ENCODE results near the gene MIEF1.
A peak's percentile ranks its signal among the peaks of the same experiment; 100 is the strongest.

Gene MIEF1

DNA sequence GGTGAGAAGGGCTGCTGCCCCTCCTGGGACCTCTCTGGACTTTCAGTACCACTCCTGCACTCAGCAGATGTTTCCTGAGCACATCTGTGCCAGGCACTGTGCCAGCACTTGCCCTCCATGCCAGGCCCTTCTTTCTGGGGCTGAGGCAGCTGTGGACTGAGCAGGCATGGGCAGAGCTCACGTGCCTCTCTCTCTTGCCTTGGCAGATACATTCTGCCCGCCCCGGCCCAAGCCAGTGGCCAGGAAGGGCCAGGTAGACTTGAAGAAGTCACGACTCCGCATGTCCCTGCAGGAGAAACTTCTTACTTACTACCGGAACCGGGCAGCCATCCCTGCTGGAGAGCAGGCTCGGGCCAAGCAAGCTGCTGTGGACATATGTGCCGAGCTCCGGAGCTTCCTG, 9.9 kb downstream of the MIEF1 start:
- no peak overlapping the region for H3K9ac ChIP-seq (ENCODE audit: low read length)
- no peaks in the 10 kb centered on the region for H3K4me1 ChIP-seq (ENCODE audit: control insufficient read depth, insufficient read depth, low read depth, low read length)
- H3K27ac ChIP-seq (ENCODE audit: low read length, poor library complexity, severe bottlenecking) = no peak overlapping the region
- H3K79me1 ChIP-seq (replicated peaks; ENCODE audit: low read length, poor library complexity, severe bottlenecking) = peaks cover 53% of the 10 kb centered on the region
- no peak overlapping the region for H2BK12ac ChIP-seq (ENCODE audit: low read length in 2 of 2)
- H2BK15ac ChIP-seq (ENCODE audit: low read depth, poor library complexity, severe bottlenecking) = no peak overlapping the region
- H3K4ac ChIP-seq (ENCODE audit: low read depth in 1 of 2, low read length in 2 of 2) = no peak overlapping the region
- H4K8ac ChIP-seq (ENCODE audit: low read length) = no peak overlapping the region
- H2AFZ ChIP-seq (ENCODE audit: low read depth, low read length) = no peak overlapping the region
- no peak overlapping the region for H4K91ac ChIP-seq (ENCODE audit: low read length)
- no peak overlapping the region for H3K18ac ChIP-seq (ENCODE audit: low read depth in 1 of 2, low read length in 2 of 2)
- H2BK120ac ChIP-seq (ENCODE audit: low read depth, low read length) = no peak overlapping the region
- no peak overlapping the region for H2AK5ac ChIP-seq (ENCODE audit: low read length, severe bottlenecking)
- no peak overlapping the region for H2BK5ac ChIP-seq (ENCODE audit: low read depth, low read length, poor library complexity, severe bottlenecking)
- no peak overlapping the region for H3K4me3 ChIP-seq (ENCODE audit: insufficient read depth in 1 of 2, low read depth in 1 of 2, low read length in 2 of 2)
- no peak overlapping the region for H3K4me2 ChIP-seq (ENCODE audit: low read length, poor library complexity, severe bottlenecking)
- H3K9me3 ChIP-seq (ENCODE audit: control insufficient read depth, low read length) = no peaks in the 10 kb centered on the region
- no peak overlapping the region for H3K23ac ChIP-seq (ENCODE audit: low read length in 2 of 2)
- H3K27me3 ChIP-seq (ENCODE audit: control insufficient read depth in 1 of 2, insufficient read depth in 1 of 2, low read length in 2 of 2) = no peaks in the 10 kb centered on the region
- peaks cover 73 to 91% of the 10 kb centered on the region in 2 experiments for H3K36me3 ChIP-seq (ENCODE audit: control insufficient read depth in 1 of 2, insufficient read depth in 2 of 2, low read depth in 1 of 2, low read length in 2 of 2)
- H3K14ac ChIP-seq (ENCODE audit: low read length in 2 of 2) = no peak overlapping the region
- 97% methylated on average over 10 of the region's 10 CpGs for WGBS
- DNase-seq = no peak

DNA sequence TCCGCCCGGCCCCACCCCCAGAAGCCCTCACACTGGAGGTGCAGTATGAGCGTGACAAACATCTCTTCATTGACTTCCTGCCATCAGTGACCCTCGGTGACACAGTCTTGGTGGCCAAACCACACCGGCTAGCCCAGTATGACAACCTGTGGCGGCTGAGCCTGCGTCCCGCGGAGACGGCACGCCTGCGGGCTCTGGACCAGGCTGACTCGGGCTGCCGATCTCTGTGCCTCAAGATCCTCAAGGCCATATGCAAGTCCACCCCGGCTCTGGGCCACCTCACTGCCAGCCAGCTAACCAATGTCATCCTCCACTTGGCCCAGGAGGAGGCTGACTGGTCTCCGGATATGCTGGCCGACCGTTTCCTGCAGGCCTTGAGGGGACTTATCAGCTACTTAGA, 11.7 kb downstream of the MIEF1 start:
- Histone ChIP-seq H2BK5ac (ENCODE audit: low read depth, low read length, poor library complexity, severe bottlenecking) (no peak overlapping the region), H2BK120ac (ENCODE audit: low read depth, low read length) (no peak overlapping the region), H3K27ac (ENCODE audit: low read length, poor library complexity, severe bottlenecking) (no peak overlapping the region), H4K8ac (ENCODE audit: low read length) (no peak overlapping the region), H3K18ac (ENCODE audit: low read depth in 1 of 2, low read length in 2 of 2) (no peak overlapping the region), H2AK5ac (ENCODE audit: low read length, severe bottlenecking) (no peak overlapping the region), H3K4ac (ENCODE audit: low read depth in 1 of 2, low read length in 2 of 2) (no peak overlapping the region), H3K9ac (ENCODE audit: low read length) (no peak overlapping the region), H3K79me1 (replicated peaks; ENCODE audit: low read length, poor library complexity, severe bottlenecking) (peaks cover 54% of the 10 kb centered on the region), H3K9me3 (ENCODE audit: control insufficient read depth, low read length) (no peaks in the 10 kb centered on the region), H2BK15ac (ENCODE audit: low read depth, poor library complexity, severe bottlenecking) (no peak overlapping the region), H3K4me3 (ENCODE audit: insufficient read depth in 1 of 2, low read depth in 1 of 2, low read length in 2 of 2) (no peak overlapping the region), H3K4me1 (ENCODE audit: control insufficient read depth, insufficient read depth, low read depth, low read length) (peaks cover 2% of the 10 kb centered on the region), H3K27me3 (ENCODE audit: control insufficient read depth in 1 of 2, insufficient read depth in 1 of 2, low read length in 2 of 2) (no peaks in the 10 kb centered on the region), H2AFZ (ENCODE audit: low read depth, low read length) (no peak overlapping the region), H4K91ac (ENCODE audit: low read length) (no peak overlapping the region), H3K36me3 (ENCODE audit: control insufficient read depth in 1 of 2, insufficient read depth in 2 of 2, low read depth in 1 of 2, low read length in 2 of 2) (peaks cover 65 to 86% of the 10 kb centered on the region in 2 experiments), H3K14ac (ENCODE audit: low read length in 2 of 2) (no peak overlapping the region), H2BK12ac (ENCODE audit: low read length in 2 of 2) (no peak overlapping the region), H3K23ac (ENCODE audit: low read length in 2 of 2) (no peak overlapping the region), H3K4me2 (ENCODE audit: low read length, poor library complexity, severe bottlenecking) (no peak overlapping the region)
- WGBS = 95% methylated on average over 18 of the region's 18 CpGs
- DNase-seq = no peak

DNA sequence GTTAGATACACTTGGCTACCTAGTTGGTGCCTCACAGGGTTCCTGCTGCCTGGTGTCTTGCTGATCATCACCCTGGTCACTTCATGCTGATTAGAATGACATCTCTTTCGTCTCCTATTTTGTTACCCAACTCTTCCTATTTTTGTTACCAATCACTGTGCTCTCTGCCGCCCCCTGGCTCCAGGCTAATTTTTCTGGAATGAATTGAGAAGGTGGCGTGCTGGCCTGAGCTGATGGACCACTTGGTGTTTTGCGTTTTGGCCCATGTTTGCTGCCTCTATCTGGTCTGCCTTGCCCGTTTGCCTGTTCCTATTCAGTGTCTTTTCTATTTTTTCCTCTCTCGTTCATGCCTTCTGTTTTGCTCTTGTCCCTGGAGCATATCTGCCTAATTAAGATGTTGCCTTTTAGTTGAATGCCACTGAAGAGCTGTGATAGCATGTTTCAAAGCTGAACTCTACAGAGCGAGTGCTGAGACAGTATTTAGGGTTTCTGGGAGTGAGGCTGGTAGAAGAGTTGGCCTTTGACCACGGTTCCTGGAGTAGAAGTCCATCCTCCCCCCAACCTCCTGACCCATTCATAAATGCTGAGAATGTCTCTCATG, 12.4 kb downstream of the MIEF1 start:
- no peaks in the 10 kb centered on the region for H3K27me3 ChIP-seq (ENCODE audit: control insufficient read depth in 1 of 2, insufficient read depth in 1 of 2, low read length in 2 of 2)
- no peak overlapping the region for H3K4me3 ChIP-seq (ENCODE audit: insufficient read depth in 1 of 2, low read depth in 1 of 2, low read length in 2 of 2)
- no peak overlapping the region for H3K4me2 ChIP-seq (ENCODE audit: low read length, poor library complexity, severe bottlenecking)
- no peak overlapping the region for H2BK120ac ChIP-seq (ENCODE audit: low read depth, low read length)
- H2AK5ac ChIP-seq (ENCODE audit: low read length, severe bottlenecking) = no peak overlapping the region
- peaks cover 60 to 80% of the 10 kb centered on the region in 2 experiments for H3K36me3 ChIP-seq (ENCODE audit: control insufficient read depth in 1 of 2, insufficient read depth in 2 of 2, low read depth in 1 of 2, low read length in 2 of 2)
- H3K9ac ChIP-seq (ENCODE audit: low read length) = peak overlapping the region; percentile 27
- no peak overlapping the region for H2BK15ac ChIP-seq (ENCODE audit: low read depth, poor library complexity, severe bottlenecking)
- H3K27ac ChIP-seq (ENCODE audit: low read length, poor library complexity, severe bottlenecking) = no peak overlapping the region
- H3K23ac ChIP-seq (ENCODE audit: low read length in 2 of 2) = no peak overlapping the region
- H2AFZ ChIP-seq (ENCODE audit: low read depth, low read length) = no peak overlapping the region
- no peak overlapping the region for H2BK12ac ChIP-seq (ENCODE audit: low read length in 2 of 2)
- 53% methylated on average over 8 of the region's 8 CpGs for WGBS
- no peak for DNase-seq
- no peak overlapping the region for H3K4ac ChIP-seq (ENCODE audit: low read depth in 1 of 2, low read length in 2 of 2)
- H2BK5ac ChIP-seq (ENCODE audit: low read depth, low read length, poor library complexity, severe bottlenecking) = no peak overlapping the region
- H3K4me1 ChIP-seq (ENCODE audit: control insufficient read depth, insufficient read depth, low read depth, low read length) = peaks cover 6% of the 10 kb centered on the region
- no peak overlapping the region for H3K18ac ChIP-seq (ENCODE audit: low read depth in 1 of 2, low read length in 2 of 2)
- H4K91ac ChIP-seq (ENCODE audit: low read length) = no peak overlapping the region
- no peaks in the 10 kb centered on the region for H3K9me3 ChIP-seq (ENCODE audit: control insufficient read depth, low read length)
- peaks cover 49% of the 10 kb centered on the region for H3K79me1 ChIP-seq (replicated peaks; ENCODE audit: low read length, poor library complexity, severe bottlenecking)
- H3K14ac ChIP-seq (ENCODE audit: low read length in 2 of 2) = no peak overlapping the region
- H4K8ac ChIP-seq (ENCODE audit: low read length) = no peak overlapping the region

DNA sequence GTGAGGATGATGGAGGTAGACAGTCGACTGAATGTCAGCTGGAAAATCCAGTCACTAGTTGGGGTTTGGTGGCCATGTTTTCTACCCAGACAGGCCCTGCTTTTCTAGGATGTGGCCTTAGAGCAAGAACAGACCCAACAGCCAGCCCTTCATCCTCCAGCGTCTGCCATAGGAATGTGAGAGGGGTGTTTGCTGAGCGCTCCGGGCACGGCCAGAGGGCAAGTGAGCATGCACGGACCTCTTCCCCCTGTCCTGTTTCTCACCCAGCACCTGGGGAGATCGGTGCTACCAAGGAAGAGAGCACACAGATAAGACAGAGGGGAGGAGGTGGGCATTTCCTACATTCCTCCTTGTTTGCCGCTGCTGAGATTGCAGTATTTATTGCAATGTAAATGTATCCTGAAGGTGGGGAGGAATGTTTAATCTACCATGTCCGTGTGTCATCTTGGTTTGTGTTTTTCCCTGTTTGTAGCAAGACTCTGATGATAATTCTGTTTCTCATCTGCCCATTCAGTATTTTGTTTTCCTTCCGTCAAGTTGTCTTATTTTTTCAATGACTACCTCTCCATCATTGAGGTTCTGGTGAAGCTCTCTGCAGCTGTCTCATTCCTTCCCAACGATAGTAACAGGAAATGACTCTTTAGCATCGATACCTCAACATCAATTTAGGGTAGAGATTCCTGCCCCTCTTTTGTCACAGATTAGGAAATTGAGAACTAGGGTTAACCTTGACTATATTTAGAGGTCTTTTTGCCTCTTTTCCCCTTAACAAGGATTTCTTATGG, 13.4 kb downstream of the MIEF1 start:
- Histone ChIP-seq H3K14ac (ENCODE audit: low read length in 2 of 2) (no peak overlapping the region), H3K18ac (ENCODE audit: low read depth in 1 of 2, low read length in 2 of 2) (no peak overlapping the region), H2BK5ac (ENCODE audit: low read depth, low read length, poor library complexity, severe bottlenecking) (no peak overlapping the region), H3K4me1 (ENCODE audit: control insufficient read depth, insufficient read depth, low read depth, low read length) (peaks cover 6% of the 10 kb centered on the region), H2BK120ac (ENCODE audit: low read depth, low read length) (no peak overlapping the region), H3K27ac (ENCODE audit: low read length, poor library complexity, severe bottlenecking) (no peak overlapping the region), H2BK15ac (ENCODE audit: low read depth, poor library complexity, severe bottlenecking) (no peak overlapping the region), H3K9me3 (ENCODE audit: control insufficient read depth, low read length) (no peaks in the 10 kb centered on the region), H4K91ac (ENCODE audit: low read length) (no peak overlapping the region), H4K8ac (ENCODE audit: low read length) (no peak overlapping the region), H3K4me3 (ENCODE audit: insufficient read depth in 1 of 2, low read depth in 1 of 2, low read length in 2 of 2) (no peak overlapping the region), H2AK5ac (ENCODE audit: low read length, severe bottlenecking) (no peak overlapping the region), H3K4me2 (ENCODE audit: low read length, poor library complexity, severe bottlenecking) (no peak overlapping the region), H3K27me3 (ENCODE audit: control insufficient read depth in 1 of 2, insufficient read depth in 1 of 2, low read length in 2 of 2) (no peaks in the 10 kb centered on the region), H2BK12ac (ENCODE audit: low read length in 2 of 2) (no peak overlapping the region), H3K9ac (ENCODE audit: low read length) (peak overlapping the region; percentile 27), H2AFZ (ENCODE audit: low read depth, low read length) (no peak overlapping the region), H3K36me3 (ENCODE audit: control insufficient read depth in 1 of 2, insufficient read depth in 2 of 2, low read depth in 1 of 2, low read length in 2 of 2) (peaks cover 50 to 70% of the 10 kb centered on the region in 2 experiments), H3K4ac (ENCODE audit: low read depth in 1 of 2, low read length in 2 of 2) (no peak overlapping the region), H3K79me1 (replicated peaks; ENCODE audit: low read length, poor library complexity, severe bottlenecking) (peaks cover 45% of the 10 kb centered on the region), H3K23ac (ENCODE audit: low read length in 2 of 2) (no peak overlapping the region)
- WGBS = 90% methylated on average over 12 of the region's 12 CpGs
- DNase-seq = no peak

Data from mesenchymal stem cell (in vitro differentiated cells and primary cell).